ENCODE measurements around the gene ARIH1.

The ARIH1 gene

DNA sequence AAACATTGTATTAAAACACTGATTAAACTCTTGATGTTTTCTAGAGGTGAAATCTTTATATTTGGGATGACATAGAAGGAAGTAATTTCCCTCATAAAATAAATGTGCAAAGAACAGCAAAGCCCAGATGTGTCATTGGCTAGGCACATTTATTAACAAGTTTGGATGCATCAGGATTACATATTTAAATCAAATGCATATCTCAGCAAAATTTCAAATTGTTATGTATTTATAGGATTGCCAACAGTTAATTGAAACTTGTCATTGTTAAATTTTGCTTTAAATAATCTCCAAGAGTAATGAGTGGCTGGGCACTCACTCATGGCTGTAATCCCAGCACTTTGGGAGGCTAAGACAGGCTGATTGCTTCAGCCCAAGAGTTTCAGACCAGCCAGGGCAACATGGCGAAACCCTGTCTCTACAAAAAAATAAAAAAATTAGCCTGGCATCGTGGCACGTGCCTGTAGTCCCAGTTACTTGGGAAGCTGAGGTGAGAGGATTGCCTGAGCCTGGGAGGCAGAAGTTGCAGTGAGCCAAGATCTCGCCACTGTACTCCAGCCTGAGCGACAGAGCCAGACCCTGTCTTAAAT, 28.2 kb downstream of the ARIH1 start:
- Mint-ChIP-seq H3K4me1 (no peaks in the 10 kb centered on the region), H3K9me3 (no peaks in the 10 kb centered on the region), H3K27ac (no peak overlapping the region), H3K4me3 (no peak overlapping the region), H3K36me3 (ENCODE audit: low read depth) (peaks cover 26% of the 10 kb centered on the region), H3K27me3 (ENCODE audit: low read depth) (no peaks in the 10 kb centered on the region)
- TF ChIP-seq, protein P1, sequence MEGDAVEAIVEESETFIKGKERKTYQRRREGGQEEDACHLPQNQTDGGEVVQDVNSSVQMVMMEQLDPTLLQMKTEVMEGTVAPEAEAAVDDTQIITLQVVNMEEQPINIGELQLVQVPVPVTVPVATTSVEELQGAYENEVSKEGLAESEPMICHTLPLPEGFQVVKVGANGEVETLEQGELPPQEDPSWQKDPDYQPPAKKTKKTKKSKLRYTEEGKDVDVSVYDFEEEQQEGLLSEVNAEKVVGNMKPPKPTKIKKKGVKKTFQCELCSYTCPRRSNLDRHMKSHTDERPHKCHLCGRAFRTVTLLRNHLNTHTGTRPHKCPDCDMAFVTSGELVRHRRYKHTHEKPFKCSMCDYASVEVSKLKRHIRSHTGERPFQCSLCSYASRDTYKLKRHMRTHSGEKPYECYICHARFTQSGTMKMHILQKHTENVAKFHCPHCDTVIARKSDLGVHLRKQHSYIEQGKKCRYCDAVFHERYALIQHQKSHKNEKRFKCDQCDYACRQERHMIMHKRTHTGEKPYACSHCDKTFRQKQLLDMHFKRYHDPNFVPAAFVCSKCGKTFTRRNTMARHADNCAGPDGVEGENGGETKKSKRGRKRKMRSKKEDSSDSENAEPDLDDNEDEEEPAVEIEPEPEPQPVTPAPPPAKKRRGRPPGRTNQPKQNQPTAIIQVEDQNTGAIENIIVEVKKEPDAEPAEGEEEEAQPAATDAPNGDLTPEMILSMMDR (IDR thresholded peaks at IDR 0.05; ENCODE audit: unreplicated experiment in 3 of 3) = no peak

DNA sequence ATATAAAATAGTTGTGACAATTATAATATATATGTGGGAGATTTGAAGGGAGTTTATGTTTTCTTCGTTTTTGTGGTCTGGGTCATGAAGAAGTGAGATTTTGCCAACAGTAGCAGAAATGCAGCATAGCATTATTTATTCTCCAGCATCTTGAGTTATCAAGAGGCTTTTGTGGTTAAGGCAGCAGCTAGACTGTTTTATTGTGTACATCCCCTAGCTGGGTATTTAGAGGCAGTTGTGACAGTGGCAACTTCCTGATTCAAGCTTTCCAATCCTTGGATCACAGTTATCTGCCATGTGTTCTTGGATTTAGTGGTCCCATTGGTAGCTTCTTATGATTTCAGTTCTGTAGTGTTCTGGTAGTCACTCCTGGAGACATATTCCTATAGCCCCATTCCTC, 29.0 kb downstream of the ARIH1 start:
- Mint-ChIP-seq H3K27ac (no peak overlapping the region), H3K36me3 (ENCODE audit: low read depth) (peaks cover 25% of the 10 kb centered on the region), H3K27me3 (ENCODE audit: low read depth) (no peaks in the 10 kb centered on the region), H3K4me3 (no peak overlapping the region), H3K9me3 (no peaks in the 10 kb centered on the region), H3K4me1 (no peaks in the 10 kb centered on the region)
- TF ChIP-seq, protein P1 (IDR thresholded peaks at IDR 0.05; ENCODE audit: unreplicated experiment in 3 of 3) = no peak

DNA sequence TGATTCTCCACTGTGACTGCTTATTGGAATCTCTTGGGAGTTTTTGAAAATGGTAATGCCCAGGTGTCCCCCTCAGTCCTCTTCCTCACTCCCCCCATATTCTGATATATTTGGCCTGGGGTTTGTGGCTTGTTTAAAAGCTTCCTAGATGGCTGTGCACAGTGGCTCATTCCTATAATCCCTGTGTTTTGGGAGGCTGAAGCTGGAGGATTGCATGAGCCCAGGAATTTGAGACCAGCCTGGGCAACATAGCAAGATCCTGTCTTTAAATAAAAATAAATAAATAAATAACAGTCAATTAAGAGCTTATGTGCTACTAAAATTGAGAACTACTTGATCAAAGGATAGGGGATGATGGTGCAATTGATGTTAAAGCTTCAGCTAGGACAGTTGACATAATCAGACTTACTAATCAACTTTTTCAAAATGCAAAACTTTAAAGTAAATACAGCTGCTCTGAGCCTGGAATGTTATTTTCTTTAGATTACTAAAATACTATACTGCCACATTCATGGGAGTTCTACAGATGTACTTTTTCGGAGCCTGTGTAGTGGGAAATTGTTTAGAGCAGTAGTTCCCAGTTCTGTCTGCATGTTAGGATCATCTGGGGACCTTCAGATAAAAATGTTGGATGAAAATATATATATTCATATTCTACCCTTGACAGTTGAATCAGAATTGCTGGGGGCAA, 33.4 kb downstream of the ARIH1 start:
- TF ChIP-seq, protein P1 (IDR thresholded peaks at IDR 0.05; ENCODE audit: unreplicated experiment in 3 of 3) = no peak
- no peaks in the 10 kb centered on the region for H3K9me3 Mint-ChIP-seq
- H3K4me3 Mint-ChIP-seq = no peak overlapping the region
- H3K36me3 Mint-ChIP-seq (ENCODE audit: low read depth) = peaks cover 21% of the 10 kb centered on the region
- H3K27ac Mint-ChIP-seq = no peak overlapping the region
- no peaks in the 10 kb centered on the region for H3K27me3 Mint-ChIP-seq (ENCODE audit: low read depth)
- H3K4me1 Mint-ChIP-seq = peaks cover 10% of the 10 kb centered on the region

DNA sequence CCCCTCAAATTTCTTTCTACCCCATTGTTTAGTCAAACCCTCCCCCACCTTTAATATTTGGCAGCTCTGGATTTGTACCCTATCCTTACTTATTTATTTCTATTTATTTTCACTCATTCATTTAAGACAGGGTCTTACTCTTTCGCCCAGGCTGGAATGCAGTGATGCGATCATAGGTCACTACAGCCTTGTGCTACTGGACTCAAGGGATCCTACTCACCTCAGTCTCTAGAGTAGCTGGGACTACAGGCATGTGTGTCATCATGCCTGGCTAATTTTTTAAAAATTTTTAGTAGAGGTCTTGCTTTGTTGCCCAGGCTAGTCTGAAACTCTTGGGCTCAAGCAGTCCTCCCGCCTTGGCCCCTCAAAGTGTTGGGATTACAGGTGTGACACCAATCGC, 35.4 kb downstream of the ARIH1 start:
- TF ChIP-seq, protein P1 (IDR thresholded peaks at IDR 0.05; ENCODE audit: unreplicated experiment in 3 of 3) = no peak
- Mint-ChIP-seq H3K4me3 (no peak overlapping the region), H3K36me3 (ENCODE audit: low read depth) (peaks cover 23% of the 10 kb centered on the region), H3K4me1 (peaks cover 19% of the 10 kb centered on the region), H3K9me3 (no peaks in the 10 kb centered on the region), H3K27me3 (ENCODE audit: low read depth) (no peaks in the 10 kb centered on the region), H3K27ac (no peak overlapping the region)

DNA sequence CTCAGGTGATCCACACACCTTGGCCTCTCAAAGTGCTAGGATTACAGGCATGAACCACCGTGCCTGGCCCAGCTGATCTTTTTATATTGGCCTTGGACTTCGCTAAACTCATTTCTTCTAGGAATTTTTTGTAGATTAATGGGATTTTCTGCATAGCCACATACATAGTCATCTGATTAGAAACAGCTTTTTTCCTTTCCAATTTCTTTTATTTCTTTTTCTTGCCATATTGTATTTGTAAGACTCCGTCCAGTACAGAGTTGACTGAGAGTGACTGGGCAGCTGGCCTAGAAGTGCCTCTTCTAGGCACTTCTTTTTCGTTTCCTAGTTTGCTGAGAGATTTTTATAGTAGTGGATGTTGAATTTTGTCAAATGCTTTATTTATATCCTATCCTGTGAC, 37.4 kb downstream of the ARIH1 start:
- H3K9me3 Mint-ChIP-seq = no peaks in the 10 kb centered on the region
- H3K4me3 Mint-ChIP-seq = no peak overlapping the region
- H3K27ac Mint-ChIP-seq = peak overlapping the region in 1 of 3 experiments; percentile 88
- H3K36me3 Mint-ChIP-seq (ENCODE audit: low read depth) = peaks cover 19% of the 10 kb centered on the region
- no peaks in the 10 kb centered on the region for H3K27me3 Mint-ChIP-seq (ENCODE audit: low read depth)
- TF ChIP-seq, protein P1 (IDR thresholded peaks at IDR 0.05; ENCODE audit: unreplicated experiment in 3 of 3) = no peak
- H3K4me1 Mint-ChIP-seq = peaks cover 34% of the 10 kb centered on the region

All from nephron (organoid).